ENCODE results near the gene SNRNP27. TPM values are rescaled to one million over a fixed set of nuclear protein-coding genes. Genes with fewer than 3 reads are reported as not detected.
A peak's percentile ranks its signal among the peaks of the same experiment; 100 is the strongest.

SNRNP27 gene
- total RNA-seq, 4 donors from 2014 or later, result 30.6 to 46.9 (median 37.5) TPM

DNA sequence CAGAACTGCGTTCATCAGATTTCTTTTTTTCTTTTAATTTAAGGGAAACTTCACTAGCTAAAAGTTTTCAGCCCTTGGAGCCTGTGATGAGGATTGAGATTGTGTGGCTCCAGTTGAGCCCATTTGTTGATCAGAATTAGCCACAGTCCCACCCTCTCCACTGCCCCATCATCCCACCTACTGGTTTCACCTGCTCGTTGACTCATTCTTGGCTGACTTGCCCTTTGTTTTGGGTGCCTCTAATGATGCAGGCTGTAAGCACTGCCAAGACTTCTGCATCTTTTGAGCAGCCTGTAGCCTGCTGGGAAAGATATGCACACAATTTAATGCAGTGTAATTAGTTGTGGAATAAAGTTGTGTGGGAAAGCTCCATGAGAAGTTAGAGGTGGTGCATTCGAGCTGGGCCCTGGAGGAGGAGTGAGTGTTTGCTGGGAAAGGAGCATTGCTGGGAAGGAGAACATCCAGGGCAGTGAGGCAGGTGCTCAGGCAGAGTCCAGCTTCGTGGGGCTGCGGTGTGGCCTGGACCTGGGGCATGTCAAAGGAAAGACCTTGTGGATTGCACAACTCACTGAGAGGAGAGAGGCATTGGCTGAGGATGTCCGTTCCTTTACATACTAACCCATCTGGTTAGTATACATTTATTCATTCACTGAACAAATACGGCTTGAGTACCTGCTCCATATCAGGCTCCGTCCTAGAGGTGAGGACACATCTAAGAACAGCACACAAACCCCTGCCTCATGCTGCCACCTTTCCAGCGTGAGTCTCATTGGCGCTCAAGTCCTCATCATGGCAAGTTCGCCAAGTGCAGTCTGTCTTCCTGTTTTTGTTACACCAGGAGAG, 49.5 kb downstream of the SNRNP27 start:
- WGBS, 2 donors, result 79 to 89% methylated on average over 11 of the region's 11 CpGs

DNA sequence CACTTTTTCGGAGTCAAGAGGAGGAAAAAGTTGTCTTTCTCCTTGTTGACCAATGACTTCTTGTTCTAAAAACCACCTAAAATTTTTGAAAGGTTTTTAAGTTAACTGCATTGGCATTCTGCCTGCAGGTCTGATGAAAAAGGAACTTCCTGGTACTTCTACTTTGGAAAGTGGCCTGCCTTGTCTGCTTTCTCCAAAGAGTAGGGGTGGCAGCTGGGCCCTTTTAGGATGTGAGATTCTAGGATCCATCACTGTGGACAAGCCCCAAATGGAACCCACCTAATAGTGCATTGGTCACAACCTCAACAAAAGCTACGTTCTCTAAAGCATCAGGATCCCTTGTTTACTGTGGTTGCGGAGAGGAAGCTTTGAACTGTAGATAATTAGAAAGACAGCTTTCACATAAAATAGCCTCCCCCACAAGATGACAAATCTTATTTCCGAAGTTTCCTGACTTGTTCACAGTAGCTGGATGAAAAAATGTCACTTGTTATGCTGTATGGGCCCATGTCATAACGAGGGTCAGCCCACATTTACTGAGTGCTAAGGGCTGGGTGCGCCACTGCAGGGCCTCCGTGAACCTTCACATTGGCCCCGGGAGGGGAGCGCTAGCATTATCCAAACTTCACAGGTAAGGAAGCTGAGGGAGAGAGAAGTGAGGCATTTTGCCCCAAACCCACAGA, 50.2 kb downstream of the SNRNP27 start:
- intact Hi-C loops (cut with DNase I), result no loop called here
- DNase-seq, result no peak
- 84 to 88% methylated on average over 5 to 8 of the region's 9 CpGs for WGBS, 2 donors
- H3K4me3 ChIP-seq, result no peak overlapping the region
- H3K27me3 ChIP-seq, result peaks cover 0 to 7% (median 0%) of the 10 kb centered on the region in 4 donors
- no peaks in the 10 kb centered on the region for H3K9me3 ChIP-seq
- peaks cover 0 to 51% (median 0%) of the 10 kb centered on the region in 3 donors for H3K36me3 ChIP-seq
- H3K4me1 ChIP-seq, result peaks cover 7 to 36% (median 17%) of the 10 kb centered on the region in 3 donors
- TF ChIP-seq POLR2A (IDR thresholded peaks at IDR 0.05), result no peak
- TF ChIP-seq, protein P1, sequence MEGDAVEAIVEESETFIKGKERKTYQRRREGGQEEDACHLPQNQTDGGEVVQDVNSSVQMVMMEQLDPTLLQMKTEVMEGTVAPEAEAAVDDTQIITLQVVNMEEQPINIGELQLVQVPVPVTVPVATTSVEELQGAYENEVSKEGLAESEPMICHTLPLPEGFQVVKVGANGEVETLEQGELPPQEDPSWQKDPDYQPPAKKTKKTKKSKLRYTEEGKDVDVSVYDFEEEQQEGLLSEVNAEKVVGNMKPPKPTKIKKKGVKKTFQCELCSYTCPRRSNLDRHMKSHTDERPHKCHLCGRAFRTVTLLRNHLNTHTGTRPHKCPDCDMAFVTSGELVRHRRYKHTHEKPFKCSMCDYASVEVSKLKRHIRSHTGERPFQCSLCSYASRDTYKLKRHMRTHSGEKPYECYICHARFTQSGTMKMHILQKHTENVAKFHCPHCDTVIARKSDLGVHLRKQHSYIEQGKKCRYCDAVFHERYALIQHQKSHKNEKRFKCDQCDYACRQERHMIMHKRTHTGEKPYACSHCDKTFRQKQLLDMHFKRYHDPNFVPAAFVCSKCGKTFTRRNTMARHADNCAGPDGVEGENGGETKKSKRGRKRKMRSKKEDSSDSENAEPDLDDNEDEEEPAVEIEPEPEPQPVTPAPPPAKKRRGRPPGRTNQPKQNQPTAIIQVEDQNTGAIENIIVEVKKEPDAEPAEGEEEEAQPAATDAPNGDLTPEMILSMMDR (IDR thresholded peaks at IDR 0.05), result no peak
- no peak overlapping the region for H3K27ac ChIP-seq

More for the DNA sequence above, 49.5 kb downstream of the SNRNP27 start:
- Histone ChIP-seq H3K27ac (peak overlapping the region in 1 of 4 donors; percentile 15), H3K4me1 (peaks cover 7 to 31% (median 17%) of the 10 kb centered on the region in 3 donors), H3K27me3 (peaks cover 0 to under 1% (median 0%) of the 10 kb centered on the region in 4 donors), H3K4me3 (no peak overlapping the region), H3K36me3 (peaks cover 1 to 58% (median 6%) of the 10 kb centered on the region in 3 donors), H3K9me3 (no peaks in the 10 kb centered on the region)
- intact Hi-C loops (cut with DNase I), result no loop called here
- TF ChIP-seq, protein P1 (IDR thresholded peaks at IDR 0.05), result no peak
- no peak for TF ChIP-seq POLR2A (IDR thresholded peaks at IDR 0.05)
- DNase-seq, result no peak

DNA sequence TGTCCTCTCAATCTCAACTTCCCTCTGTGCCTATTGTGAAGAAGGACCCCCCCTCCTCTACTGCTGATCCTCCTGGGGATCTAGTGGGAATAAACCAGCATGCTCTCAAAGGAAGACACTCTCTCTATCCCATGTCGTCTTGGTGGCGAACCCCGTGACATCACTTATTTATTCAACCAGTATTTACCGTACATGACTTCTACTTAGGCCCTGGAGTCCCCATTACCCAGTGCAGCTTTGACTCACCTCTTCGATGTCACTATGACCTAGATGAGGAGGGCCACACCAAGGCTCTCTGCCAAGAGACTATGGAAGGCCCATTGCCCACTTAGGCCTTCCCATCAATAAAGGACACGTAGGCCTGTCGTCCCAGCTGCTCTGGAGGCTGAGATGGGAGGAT, 51.0 kb downstream of the SNRNP27 start:
- no peak for DNase-seq
- Histone ChIP-seq H3K9me3 (no peaks in the 10 kb centered on the region), H3K27me3 (peaks cover 0 to 7% (median 0%) of the 10 kb centered on the region in 4 donors), H3K36me3 (peaks cover 0 to 43% (median 0%) of the 10 kb centered on the region in 3 donors), H3K4me3 (no peak overlapping the region), H3K27ac (peak overlapping the region in 3 of 4 donors; percentile 23 to 77 (median 53)), H3K4me1 (peaks cover 7 to 36% (median 17%) of the 10 kb centered on the region in 3 donors)
- intact Hi-C loops (cut with DNase I), result no loop called here
- TF ChIP-seq, protein P1 (IDR thresholded peaks at IDR 0.05), result no peak
- TF ChIP-seq POLR2A (IDR thresholded peaks at IDR 0.05), result no peak
- WGBS, 2 donors, result 93 to 94% methylated on average over 5 to 7 of the region's 7 CpGs

DNA sequence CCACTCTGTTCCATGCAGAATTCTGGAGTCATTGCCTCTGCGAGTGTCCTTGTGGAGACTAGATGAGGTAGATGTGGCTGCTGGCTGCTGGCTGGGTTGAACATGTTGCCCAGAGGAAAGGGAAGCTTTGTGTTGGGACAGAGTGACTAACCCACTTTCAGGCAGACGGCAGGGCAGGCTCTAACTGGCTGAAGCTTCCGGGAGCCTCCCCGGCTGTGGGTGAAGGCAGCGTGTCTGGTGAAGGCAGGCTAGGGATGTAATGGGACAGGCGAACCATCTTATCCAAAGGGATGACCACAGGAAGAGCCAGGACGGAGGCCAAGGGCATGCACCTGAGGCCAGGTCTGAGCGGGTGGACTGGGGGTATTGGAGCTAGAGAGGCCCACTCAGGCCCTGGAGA, 51.7 kb downstream of the SNRNP27 start:
- WGBS, 2 donors, result 46 to 49% methylated on average over 6 to 8 of the region's 8 CpGs
- intact Hi-C loops (cut with DNase I), result no loop called here
- no peak overlapping the region for H3K4me3 ChIP-seq
- TF ChIP-seq POLR2A (IDR thresholded peaks at IDR 0.05), result no peak
- TF ChIP-seq, protein P1 (IDR thresholded peaks at IDR 0.05), result peak in 1 of 6 experiments; percentile 4
- peaks cover 0 to 36% (median 0%) of the 10 kb centered on the region in 3 donors for H3K36me3 ChIP-seq
- peaks cover 0 to 7% (median 0%) of the 10 kb centered on the region in 4 donors for H3K27me3 ChIP-seq
- peak overlapping the region; percentile 49 to 77 (median 62) for H3K27ac ChIP-seq
- no peaks in the 10 kb centered on the region for H3K9me3 ChIP-seq
- peaks cover 7 to 36% (median 17%) of the 10 kb centered on the region in 3 donors for H3K4me1 ChIP-seq
- no peak for DNase-seq
